22Rv1 (cell line): ENCODE data around the gene SAMD3.
"Not testable (repeated sequence)": the region's sequence is repeated elsewhere in the genome, so short reads cannot be mapped to it uniquely, and the experiment has no call there.

Experiments used
- H3K27ac ChIP-seq: fragments of 450-650 bp; 2 replicates; pipeline ENCODE4 v1.5.1; 2017
- CTCF ChIP-seq: fragments of 450-650 bp; IDR thresholded peaks from 2 replicates; pipeline ENCODE4 v1.5.1; 2017; ENCODE audit warnings: mild to moderate bottlenecking
- ZFX ChIP-seq: fragments of 450-650 bp; IDR thresholded peaks from 2 replicates; pipeline ENCODE4 v1.6.1; 2017; ENCODE audit warnings: antibody characterized with exemption, borderline replicate concordance

SAMD3 gene

GRCh38 chr6:130120731-130121130 lies 102.0 kb downstream of the SAMD3 start:
- TF ChIP-seq CTCF (no peak), ZFX (no peak)
- H3K27ac ChIP-seq = no peak overlapping the region

DNA sequence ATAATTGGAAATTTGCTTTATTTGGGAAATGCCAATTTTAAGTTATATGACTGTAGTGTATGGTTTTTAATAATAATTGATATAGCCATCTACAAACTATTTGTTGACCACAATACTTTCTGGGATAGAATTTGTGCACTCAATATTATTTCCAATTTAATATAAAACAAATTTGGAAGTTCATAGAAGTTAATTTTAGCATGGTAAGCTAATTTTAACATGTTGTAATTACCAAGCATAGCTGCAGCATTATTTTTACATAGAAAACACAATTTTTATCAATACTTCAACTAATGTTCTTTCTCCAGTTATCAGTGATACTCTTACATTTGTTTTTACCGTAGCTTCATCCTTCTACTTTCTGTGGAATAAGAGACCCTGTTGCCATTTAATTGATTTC lies 103.5 kb downstream of the SAMD3 start:
- TF ChIP-seq CTCF = no peak
- H3K27ac ChIP-seq = no peak overlapping the region

GRCh38 chr6:130118236-130118635 lies 104.5 kb downstream of the SAMD3 start:
- TF ChIP-seq CTCF (no peak), ZFX (no peak)
- H3K27ac ChIP-seq = no peak overlapping the region

- not testable (repeated sequence) for H3K27ac ChIP-seq
Observed at GRCh38 chr6:130117187-130117701, 105.5 kb downstream of the SAMD3 start.

DNA sequence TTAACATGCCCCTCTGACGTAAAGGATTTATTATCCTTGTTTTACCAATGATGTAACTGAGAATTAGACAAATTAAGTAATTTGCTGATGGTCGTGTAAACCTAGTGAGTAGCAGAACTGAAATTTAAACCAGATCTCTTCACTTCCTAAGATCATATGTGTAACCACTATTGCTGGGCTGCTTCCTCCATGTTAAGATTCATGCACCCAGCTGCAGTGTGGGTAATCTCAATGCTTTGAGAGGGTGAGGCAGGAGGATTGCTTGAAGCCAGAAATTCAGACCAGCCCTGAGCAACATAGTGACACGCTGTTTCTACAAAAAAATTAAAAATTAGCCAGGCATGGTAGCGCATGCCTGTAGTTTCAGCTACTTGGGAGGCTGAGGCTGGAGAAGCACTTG lies 106.5 kb downstream of the SAMD3 start:
- no peak overlapping the region for H3K27ac ChIP-seq
- TF ChIP-seq CTCF = no peak
- no peak for TF ChIP-seq ZFX

DNA sequence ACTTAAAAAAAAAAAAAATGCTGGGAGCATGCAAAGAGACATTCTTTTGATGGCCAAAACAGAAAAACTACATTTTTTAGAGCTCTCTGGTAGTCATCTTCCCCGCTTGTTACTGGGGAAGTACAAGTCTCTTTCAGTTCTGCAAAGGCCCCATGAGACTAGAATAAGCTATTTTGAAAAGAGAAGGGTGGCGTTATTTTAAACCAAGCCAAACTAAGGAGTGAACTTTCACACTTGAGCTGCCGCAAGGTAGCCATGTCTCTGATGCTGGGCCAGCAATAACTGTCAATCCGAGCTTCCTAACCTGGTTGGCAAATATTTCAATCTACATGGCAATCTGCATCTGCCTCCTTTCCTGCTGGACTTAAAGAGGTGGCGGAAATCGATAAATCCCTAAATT lies 107.7 kb downstream of the SAMD3 start:
- TF ChIP-seq ZFX = no peak
- no peak overlapping the region for H3K27ac ChIP-seq

DNA sequence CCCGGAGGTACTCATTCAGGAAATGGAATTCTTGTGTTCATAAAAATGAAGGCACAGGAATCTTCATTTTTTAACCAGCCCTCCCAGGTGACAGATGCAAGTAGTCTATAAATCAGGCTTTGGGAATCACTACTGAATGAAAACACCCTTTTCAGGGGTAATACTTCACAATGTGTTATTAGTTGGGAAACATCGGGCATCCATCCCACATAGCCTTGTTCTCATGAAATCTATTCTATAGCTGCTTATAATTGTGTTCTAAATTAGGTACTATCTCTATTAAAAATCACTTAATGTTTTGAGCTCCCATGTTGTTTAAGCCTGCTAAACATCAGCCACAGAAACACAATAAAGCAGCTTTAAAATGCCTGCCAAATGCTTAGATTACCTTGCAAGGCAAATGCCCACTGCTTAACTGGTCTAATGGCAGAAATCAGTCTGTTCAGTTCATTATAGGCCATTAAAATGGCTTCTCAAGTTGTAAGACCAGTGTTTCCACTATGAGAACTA lies 109.5 kb downstream of the SAMD3 start:
- TF ChIP-seq CTCF (no peak), ZFX (no peak)
- no peak overlapping the region for H3K27ac ChIP-seq

DNA sequence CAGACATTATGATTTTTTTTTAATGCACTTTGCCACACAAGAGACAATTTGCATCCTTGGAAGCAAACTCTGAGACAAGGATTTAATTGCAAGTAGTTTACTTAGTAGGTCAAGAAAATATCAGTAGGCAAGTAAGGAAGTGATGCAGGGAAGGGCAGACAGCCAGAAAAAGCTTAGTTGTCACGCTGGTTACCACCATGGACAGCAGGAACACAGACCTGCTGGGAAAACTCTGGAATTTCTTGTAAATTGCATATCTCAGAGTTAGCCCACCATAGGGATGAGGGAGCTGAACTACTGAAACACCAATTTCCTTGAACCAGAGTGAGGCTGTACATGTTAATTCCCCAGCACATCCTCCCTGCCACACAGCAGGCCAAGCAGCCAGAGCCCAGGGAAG lies 111.7 kb downstream of the SAMD3 start:
- H3K27ac ChIP-seq = no peak overlapping the region
- TF ChIP-seq CTCF = no peak
- TF ChIP-seq ZFX = no peak

- TF ChIP-seq CTCF (no peak), ZFX (no peak)
- no peak overlapping the region for H3K27ac ChIP-seq
Observed at GRCh38 chr6:130107710-130108109, 115.0 kb downstream of the SAMD3 start.
